ENCODE data around the gene ROPN1L. TPM values are rescaled to one million over a fixed set of nuclear protein-coding genes. Genes with fewer than 3 reads are reported as not detected.

ROPN1L gene
- total RNA-seq, 1 donor from 2014 or later, result not detected

DNA sequence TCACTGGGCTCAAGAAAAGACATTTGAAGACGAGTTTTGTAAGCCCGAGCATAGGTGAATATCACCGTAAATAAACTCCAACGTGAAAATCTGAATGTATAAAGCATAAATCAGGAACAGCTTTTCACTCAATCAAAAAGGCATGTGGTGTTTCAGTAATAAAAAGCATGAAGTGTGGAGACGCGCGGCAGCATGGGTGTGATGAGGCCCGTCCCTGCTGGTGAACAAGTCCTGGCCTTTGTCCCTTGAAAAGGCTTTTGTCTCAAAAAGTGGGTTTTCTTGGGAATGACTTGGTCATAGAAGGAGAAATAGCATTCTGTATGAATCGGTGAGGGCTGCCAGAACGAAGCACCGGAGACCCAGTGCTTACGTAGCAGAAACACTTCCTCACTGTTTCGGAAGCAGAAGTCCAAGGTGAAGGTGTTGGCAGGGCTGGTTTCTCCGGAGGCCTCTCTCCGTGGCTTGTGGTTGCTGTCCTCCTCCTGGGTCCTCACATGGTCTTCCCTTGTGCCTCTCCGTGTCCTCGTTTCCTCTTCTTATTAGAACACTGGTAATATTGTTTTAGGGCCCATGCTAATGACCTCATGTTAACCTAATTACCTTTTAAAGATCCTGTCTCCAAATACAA lies 24.9 kb downstream of the ROPN1L start:
- Mint-ChIP-seq H3K4me3 (ENCODE audit: unreplicated experiment) (no peak overlapping the region), H3K36me3 (ENCODE audit: unreplicated experiment) (peaks cover 7% of the 10 kb centered on the region), H3K27me3 (ENCODE audit: unreplicated experiment) (peaks cover 3% of the 10 kb centered on the region), H3K27ac (ENCODE audit: unreplicated experiment) (no peak overlapping the region), H3K4me1 (ENCODE audit: low read depth, unreplicated experiment) (peaks cover 10% of the 10 kb centered on the region), H3K9me3 (ENCODE audit: unreplicated experiment) (peaks cover 2% of the 10 kb centered on the region)
- DNase-seq, result no peak
- TF ChIP-seq, protein P1, sequence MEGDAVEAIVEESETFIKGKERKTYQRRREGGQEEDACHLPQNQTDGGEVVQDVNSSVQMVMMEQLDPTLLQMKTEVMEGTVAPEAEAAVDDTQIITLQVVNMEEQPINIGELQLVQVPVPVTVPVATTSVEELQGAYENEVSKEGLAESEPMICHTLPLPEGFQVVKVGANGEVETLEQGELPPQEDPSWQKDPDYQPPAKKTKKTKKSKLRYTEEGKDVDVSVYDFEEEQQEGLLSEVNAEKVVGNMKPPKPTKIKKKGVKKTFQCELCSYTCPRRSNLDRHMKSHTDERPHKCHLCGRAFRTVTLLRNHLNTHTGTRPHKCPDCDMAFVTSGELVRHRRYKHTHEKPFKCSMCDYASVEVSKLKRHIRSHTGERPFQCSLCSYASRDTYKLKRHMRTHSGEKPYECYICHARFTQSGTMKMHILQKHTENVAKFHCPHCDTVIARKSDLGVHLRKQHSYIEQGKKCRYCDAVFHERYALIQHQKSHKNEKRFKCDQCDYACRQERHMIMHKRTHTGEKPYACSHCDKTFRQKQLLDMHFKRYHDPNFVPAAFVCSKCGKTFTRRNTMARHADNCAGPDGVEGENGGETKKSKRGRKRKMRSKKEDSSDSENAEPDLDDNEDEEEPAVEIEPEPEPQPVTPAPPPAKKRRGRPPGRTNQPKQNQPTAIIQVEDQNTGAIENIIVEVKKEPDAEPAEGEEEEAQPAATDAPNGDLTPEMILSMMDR (IDR thresholded peaks at IDR 0.05; ENCODE audit: partially characterized antibody, unreplicated experiment), result no peak

DNA sequence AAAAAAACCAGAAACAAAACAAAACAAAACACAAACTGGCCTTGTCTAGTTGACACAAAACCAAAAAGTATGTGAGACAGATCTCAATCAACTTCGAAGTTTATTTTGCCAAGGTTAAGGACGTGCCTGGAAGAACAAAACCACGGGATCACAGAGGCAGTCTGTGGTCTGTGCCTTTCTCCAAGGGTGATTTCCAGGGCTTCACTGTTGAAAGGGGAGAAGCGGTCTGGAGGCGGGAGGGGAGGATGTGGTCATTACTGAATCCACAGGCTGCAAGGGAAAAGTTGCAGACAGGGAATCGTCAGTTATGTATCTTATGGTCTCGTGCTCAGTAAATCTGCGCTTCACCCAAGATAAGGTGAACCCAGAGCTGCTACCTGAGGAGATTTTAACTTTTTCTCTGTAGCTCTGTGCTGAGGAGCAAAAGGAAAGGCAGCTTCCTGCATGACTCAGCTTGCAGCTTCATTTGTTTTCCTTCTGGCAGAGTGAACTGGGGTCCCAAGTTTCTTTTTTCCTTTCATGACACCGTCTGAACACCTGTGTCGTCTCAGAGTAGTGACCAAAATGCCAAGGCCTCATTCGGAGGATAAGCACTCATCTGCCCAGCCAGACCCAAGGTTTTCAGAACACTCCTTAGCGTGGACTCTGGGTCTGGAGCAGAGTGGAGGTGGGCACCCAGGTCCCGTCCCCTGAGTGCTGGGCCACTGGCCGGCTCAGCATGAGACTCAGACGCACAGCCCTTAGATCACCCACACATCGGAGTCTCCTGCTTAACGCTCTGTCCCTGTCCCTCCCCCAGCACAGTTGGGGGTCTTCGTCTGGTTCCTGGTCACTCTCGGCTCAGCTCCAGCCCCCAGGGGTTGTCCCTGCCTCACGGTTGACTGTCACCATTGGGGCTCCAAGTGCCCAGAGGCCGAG lies 25.9 kb downstream of the ROPN1L start:
- H3K36me3 Mint-ChIP-seq (ENCODE audit: unreplicated experiment), result peaks cover 11% of the 10 kb centered on the region
- peaks cover 10% of the 10 kb centered on the region for H3K4me1 Mint-ChIP-seq (ENCODE audit: low read depth, unreplicated experiment)
- H3K4me3 Mint-ChIP-seq (ENCODE audit: unreplicated experiment), result no peak overlapping the region
- TF ChIP-seq, protein P1 (IDR thresholded peaks at IDR 0.05; ENCODE audit: partially characterized antibody, unreplicated experiment), result no peak
- H3K9me3 Mint-ChIP-seq (ENCODE audit: unreplicated experiment), result peaks cover 3% of the 10 kb centered on the region
- DNase-seq, result no peak
- H3K27ac Mint-ChIP-seq (ENCODE audit: unreplicated experiment), result no peak overlapping the region
- H3K27me3 Mint-ChIP-seq (ENCODE audit: unreplicated experiment), result peaks cover 4% of the 10 kb centered on the region

DNA sequence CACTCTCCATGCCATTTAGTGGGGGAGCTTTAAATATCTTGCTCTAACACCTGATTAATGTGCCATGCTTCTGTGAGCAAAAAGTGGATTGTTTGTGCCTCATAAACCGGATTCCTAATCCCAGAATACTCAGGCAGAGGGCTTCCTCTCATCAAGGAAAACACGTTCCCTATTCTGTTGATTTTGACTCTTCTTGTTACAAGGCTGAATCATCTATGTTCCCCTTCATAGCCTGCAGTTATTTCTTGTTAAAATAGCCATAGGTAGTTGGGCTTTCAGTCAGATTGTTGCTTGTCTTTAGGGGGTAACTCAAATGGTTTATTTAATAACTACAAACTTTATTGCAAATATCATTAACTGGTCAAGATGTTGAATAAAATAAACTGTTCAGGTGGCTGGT lies 26.6 kb downstream of the ROPN1L start:
- Mint-ChIP-seq H3K4me3 (ENCODE audit: unreplicated experiment) (no peak overlapping the region), H3K9me3 (ENCODE audit: unreplicated experiment) (peaks cover 3% of the 10 kb centered on the region), H3K27ac (ENCODE audit: unreplicated experiment) (no peak overlapping the region), H3K36me3 (ENCODE audit: unreplicated experiment) (peaks cover 14% of the 10 kb centered on the region), H3K4me1 (ENCODE audit: low read depth, unreplicated experiment) (peaks cover 10% of the 10 kb centered on the region), H3K27me3 (ENCODE audit: unreplicated experiment) (peaks cover 4% of the 10 kb centered on the region)
- TF ChIP-seq, protein P1 (IDR thresholded peaks at IDR 0.05; ENCODE audit: partially characterized antibody, unreplicated experiment), result no peak
- DNase-seq, result no peak

DNA sequence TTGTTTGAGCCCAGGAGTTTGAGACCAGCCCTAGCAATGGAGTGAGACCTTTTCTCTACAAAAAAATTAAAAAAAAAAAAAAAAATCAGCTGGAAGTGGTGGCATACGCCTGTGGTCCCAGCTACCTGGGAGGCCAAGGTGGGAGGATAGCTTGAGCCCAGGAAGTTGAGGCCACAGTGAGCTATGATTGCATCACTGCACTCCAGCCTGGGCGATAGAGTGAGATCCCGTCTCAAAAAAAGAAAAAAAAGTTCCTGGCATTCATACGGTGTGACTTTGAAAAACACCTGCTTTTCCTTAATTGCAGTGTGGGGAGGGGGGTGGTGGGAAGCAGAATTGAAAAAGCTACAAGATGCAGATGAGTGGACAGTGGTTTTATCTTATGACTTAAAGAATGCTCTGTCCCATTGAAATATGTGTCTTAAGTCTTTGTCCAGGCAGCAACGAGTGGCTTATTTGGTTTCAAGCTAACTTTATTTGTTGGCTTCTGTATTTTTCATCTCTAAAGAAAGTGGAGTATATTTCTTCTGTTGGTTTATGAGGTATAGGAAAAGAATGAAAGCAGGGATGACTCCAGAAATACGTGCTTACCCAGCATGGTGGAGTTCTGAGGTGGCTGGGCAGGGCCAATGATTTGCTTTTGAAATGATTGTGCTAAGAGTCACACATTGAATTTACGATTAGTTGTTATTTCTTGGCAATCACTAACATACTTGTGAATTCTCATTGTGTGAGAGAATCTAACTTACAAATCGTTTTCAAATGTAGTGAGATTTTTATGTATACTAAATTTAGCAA lies 27.8 kb downstream of the ROPN1L start:
- TF ChIP-seq, protein P1 (IDR thresholded peaks at IDR 0.05; ENCODE audit: partially characterized antibody, unreplicated experiment), result no peak
- H3K27me3 Mint-ChIP-seq (ENCODE audit: unreplicated experiment), result peaks cover 1% of the 10 kb centered on the region
- H3K36me3 Mint-ChIP-seq (ENCODE audit: unreplicated experiment), result peaks cover 10% of the 10 kb centered on the region
- peaks cover 10% of the 10 kb centered on the region for H3K4me1 Mint-ChIP-seq (ENCODE audit: low read depth, unreplicated experiment)
- peaks cover 2% of the 10 kb centered on the region for H3K9me3 Mint-ChIP-seq (ENCODE audit: unreplicated experiment)
- H3K27ac Mint-ChIP-seq (ENCODE audit: unreplicated experiment), result no peak overlapping the region
- no peak for DNase-seq
- no peak overlapping the region for H3K4me3 Mint-ChIP-seq (ENCODE audit: unreplicated experiment)

Data from glutamatergic neuron (in vitro differentiated cells).